Osteoblast (primary cell): ENCODE data around the gene YTHDF1. TPM values are rescaled to one million over a fixed set of nuclear protein-coding genes. Genes with fewer than 3 reads are reported as not detected.

Source experiments
- DNase-seq: peaks from one replicate; pipeline ENCODE4 v3.0.0; 2011; ENCODE audit warnings: low spot score, mixed read lengths; ENCODE audit not compliant: insufficient read length; ENCODE audit errors: missing footprints
- H2AFZ ChIP-seq: 2 replicates; pipeline ENCODE4 v1.6.0; 2011; ENCODE audit warnings: mild to moderate bottlenecking, low read length
- H3K27ac ChIP-seq: 2 replicates; pipeline ENCODE4 v1.5.1; 2011; ENCODE audit warnings: mild to moderate bottlenecking, low read depth, low read length, moderate library complexity
- H3K27me3 ChIP-seq: 2 replicates; pipeline ENCODE4 v1.6.0; 2012; ENCODE audit warnings: mild to moderate bottlenecking, control low read depth, inconsistent platforms, low read length, moderate library complexity; ENCODE audit not compliant: insufficient read depth
- H3K36me3 ChIP-seq: 2 replicates; pipeline ENCODE4 v1.5.1; 2011; ENCODE audit warnings: mild to moderate bottlenecking, low read length, control low read depth, moderate library complexity; ENCODE audit not compliant: insufficient read depth
- H3K4me1 ChIP-seq: 2 replicates; pipeline ENCODE4 v1.5.1; 2011; ENCODE audit warnings: mild to moderate bottlenecking, low read length, control low read depth, moderate library complexity; ENCODE audit not compliant: insufficient read depth
- H3K4me2 ChIP-seq: 2 replicates; pipeline ENCODE4 v1.6.0; 2011; ENCODE audit warnings: mild to moderate bottlenecking, low read length; ENCODE audit not compliant: insufficient read depth
- H3K4me3 ChIP-seq: fragments of 200-600 bp; sonication (generic); 3 replicates; pipeline ENCODE4 v1.5.1; 2012; ENCODE audit warnings: mild to moderate bottlenecking, low read length, inconsistent platforms; ENCODE audit not compliant: insufficient read depth
- H3K79me2 ChIP-seq: 2 replicates; pipeline ENCODE4 v1.6.0; 2012; ENCODE audit warnings: mild to moderate bottlenecking, low read length, control low read depth, inconsistent platforms; ENCODE audit not compliant: insufficient read depth
- H3K9me3 ChIP-seq: 2 replicates; pipeline ENCODE4 v1.5.1; 2011; ENCODE audit warnings: low read depth, low read length, control low read depth
- H4K20me1 ChIP-seq: 2 replicates; pipeline ENCODE4 v1.6.0; 2012; ENCODE audit warnings: mild to moderate bottlenecking, low read length, control low read depth; ENCODE audit not compliant: insufficient read depth
- CTCF ChIP-seq: IDR thresholded peaks from 2 replicates; pipeline ENCODE4 v1.5.1; 2011; ENCODE audit warnings: mild to moderate bottlenecking, low read depth, low read length, moderate library complexity; ENCODE audit errors: extremely low read depth
- total RNA-seq: library from RNA; depleted of rRNA; stranded (reverse); fragments of >200 nt; gene quantifications from 2 replicates; pipeline ENCODE4 v1.2.3, GENCODE V29; 2012

Gene YTHDF1
- total RNA-seq, 1 donor, result 23.9 TPM

- Histone ChIP-seq H3K4me3 (no peak overlapping the region), H4K20me1 (peaks cover 84% of the 10 kb centered on the region), H2AFZ (no peak overlapping the region), H3K27me3 (no peaks in the 10 kb centered on the region), H3K9me3 (no peaks in the 10 kb centered on the region), H3K27ac (no peak overlapping the region), H3K79me2 (peaks cover 80% of the 10 kb centered on the region), H3K4me2 (no peak overlapping the region), H3K4me1 (no peaks in the 10 kb centered on the region), H3K36me3 (peaks cover 49% of the 10 kb centered on the region)
- peak; percentile 38 for DNase-seq
- no peak for TF ChIP-seq CTCF
Measured at GRCh38 chr20:63198606-63199005, 17.3 kb downstream of the YTHDF1 start.

- Histone ChIP-seq H3K79me2 (peaks cover 63% of the 10 kb centered on the region), H3K9me3 (no peaks in the 10 kb centered on the region), H3K4me3 (no peak overlapping the region), H3K4me1 (no peaks in the 10 kb centered on the region), H4K20me1 (peaks cover 68% of the 10 kb centered on the region), H3K4me2 (no peak overlapping the region), H3K27ac (no peak overlapping the region), H3K36me3 (peaks cover 32% of the 10 kb centered on the region), H3K27me3 (no peaks in the 10 kb centered on the region), H2AFZ (no peak overlapping the region)
- no peak for TF ChIP-seq CTCF
- DNase-seq, result peak; percentile 58
Measured at GRCh38 chr20:63196768-63197470, 19.0 kb downstream of the YTHDF1 start.

- Histone ChIP-seq H3K79me2 (peaks cover 42% of the 10 kb centered on the region), H4K20me1 (peaks cover 50% of the 10 kb centered on the region), H3K4me1 (no peaks in the 10 kb centered on the region), H3K27ac (no peak overlapping the region), H3K36me3 (peaks cover 16% of the 10 kb centered on the region), H3K4me3 (no peak overlapping the region), H3K4me2 (no peak overlapping the region), H2AFZ (no peak overlapping the region), H3K27me3 (no peaks in the 10 kb centered on the region), H3K9me3 (no peaks in the 10 kb centered on the region)
- TF ChIP-seq CTCF, result no peak
- peak; percentile 76 for DNase-seq
Measured at GRCh38 chr20:63194797-63195173, 21.1 kb downstream of the YTHDF1 start.

- Histone ChIP-seq H3K36me3 (peaks cover 16% of the 10 kb centered on the region), H3K4me3 (no peak overlapping the region), H3K27ac (no peak overlapping the region), H3K4me2 (no peak overlapping the region), H4K20me1 (peaks cover 45% of the 10 kb centered on the region), H3K9me3 (no peaks in the 10 kb centered on the region), H3K27me3 (no peaks in the 10 kb centered on the region), H3K4me1 (no peaks in the 10 kb centered on the region), H3K79me2 (peaks cover 36% of the 10 kb centered on the region), H2AFZ (no peak overlapping the region)
- DNase-seq, result peak; percentile 55
- TF ChIP-seq CTCF, result no peak
Measured at GRCh38 chr20:63194007-63194796, 21.7 kb downstream of the YTHDF1 start.
